SU-DHL-6 (cell line): ENCODE results near the gene USF2.

Experiments
- CTCF ChIP-seq: fragments of 200-600 bp; sonication (generic); IDR thresholded peaks from one replicate; pipeline ENCODE4 v1.5.1; 2017; ENCODE audit warnings: antibody characterized with exemption, mild to moderate bottlenecking, low read length, moderate library complexity; ENCODE audit not compliant: insufficient read depth, poor library complexity, severe bottlenecking
- EZH2phosphoT487 ChIP-seq: fragments of 200-600 bp; sonication (generic), shearing (Covaris generic); conservative IDR thresholded peaks from 2 replicates; pipeline ENCODE4 v1.6.1; 2018; ENCODE audit warnings: mild to moderate bottlenecking, antibody characterized with exemption, low read length, moderate library complexity, mixed read lengths

GRCh38 chr19:35317464-35318043 lies 48.8 kb downstream of the USF2 start:
- TF ChIP-seq CTCF (no peak), EZH2phosphoT487 (no peak)
